HepG2 (cell line): ENCODE results near the gene KIRREL2. TPM values are rescaled to one million over a fixed set of nuclear protein-coding genes. Genes with fewer than 3 reads are reported as not detected.

Experiments
- KDM2A ChIP-seq: sonication (generic); formaldehyde crosslinking; IDR thresholded peaks from 2 replicates; pipeline ENCODE4 v1.4.0; 2020; ENCODE audit warnings: low read depth, missing genetic modification reagents, borderline replicate concordance
- KLF16 ChIP-seq, 2 experiments: sonication (generic) in 1 of 2; formaldehyde crosslinking in 1 of 2; IDR thresholded peaks; 2 replicates each; pipeline versions ENCODE4 v1.6.1 to v1.8.0; 2016 to 2023; ENCODE audit warnings: missing genetic modification reagents in 2 of 2, missing compliant biosample characterization in 1 of 2
- MYPOP ChIP-seq: sonication (generic); formaldehyde crosslinking; IDR thresholded peaks from 2 replicates; pipeline ENCODE4 v1.8.1; 2023; ENCODE audit warnings: mild to moderate bottlenecking, moderate library complexity, missing genetic modification reagents
- TFAP4 ChIP-seq: sonication (generic); IDR thresholded peaks from 2 replicates; pipeline ENCODE4 v1.6.1; 2016; ENCODE audit warnings: low read depth, borderline replicate concordance
- TFDP1 ChIP-seq: IDR thresholded peaks from 2 replicates; pipeline ENCODE4 v1.6.1; 2016; ENCODE audit warnings: missing compliant biosample characterization, missing genetic modification reagents, borderline replicate concordance
- ZFX ChIP-seq: sonication (generic); formaldehyde crosslinking; IDR thresholded peaks from 2 replicates; pipeline ENCODE4 v1.4.0; 2020; ENCODE audit warnings: mild to moderate bottlenecking, low read depth, missing genetic modification reagents, moderate library complexity
- ZNF574 ChIP-seq: sonication (generic); formaldehyde crosslinking; IDR thresholded peaks from 2 replicates; pipeline ENCODE4 v1.4.0; 2020; ENCODE audit warnings: missing genetic modification reagents
- polyA plus RNA-seq, 8 experiments: library from polyadenylated mRNA; depleted of rRNA in 3 of 8; stranded (reverse) in 7 of 8; unstranded in 1 of 8; fragments of >200 nt; fragmentation: Illumina TruSeq in 4 of 8; extraction: Trizol in 4 of 8; gene quantifications; 2 replicates each; pipeline versions ENCODE4 v1.2.1 to v1.2.3, GENCODE V29; 2011 to 2016; ENCODE audit warnings: low read depth in 4 of 8, missing spikeins in 1 of 8, mixed read lengths in 1 of 8; ENCODE audit not compliant: insufficient read depth in 1 of 8
- total RNA-seq, 5 experiments: library from RNA; depleted of rRNA; stranded (reverse); fragments of >200 nt; fragmentation: Illumina TruSeq; extraction: Trizol; gene quantifications; 2 replicates each; pipeline ENCODE4 v1.2.3, GENCODE V29; 2016; ENCODE audit warnings: low read depth in 1 of 5
- TF ChIP-seq, protein P1 (sequence below): sonication (generic); formaldehyde crosslinking; IDR thresholded peaks from 2 replicates; pipeline ENCODE4 v1.8.0; 2022; ENCODE audit warnings: missing genetic modification reagents, mild to moderate bottlenecking, moderate library complexity, borderline replicate concordance
- TF ChIP-seq, protein P2 (sequence below): IDR thresholded peaks from 2 replicates; pipeline ENCODE4 v1.6.1; 2016; ENCODE audit warnings: mild to moderate bottlenecking

The KIRREL2 gene
- total and polyA plus RNA-seq, 2 of the 13 experiments (the other 11 are each of a cell fraction or from before 2014, with no cell fraction given), result 0.18 to 2.4 TPM

DNA sequence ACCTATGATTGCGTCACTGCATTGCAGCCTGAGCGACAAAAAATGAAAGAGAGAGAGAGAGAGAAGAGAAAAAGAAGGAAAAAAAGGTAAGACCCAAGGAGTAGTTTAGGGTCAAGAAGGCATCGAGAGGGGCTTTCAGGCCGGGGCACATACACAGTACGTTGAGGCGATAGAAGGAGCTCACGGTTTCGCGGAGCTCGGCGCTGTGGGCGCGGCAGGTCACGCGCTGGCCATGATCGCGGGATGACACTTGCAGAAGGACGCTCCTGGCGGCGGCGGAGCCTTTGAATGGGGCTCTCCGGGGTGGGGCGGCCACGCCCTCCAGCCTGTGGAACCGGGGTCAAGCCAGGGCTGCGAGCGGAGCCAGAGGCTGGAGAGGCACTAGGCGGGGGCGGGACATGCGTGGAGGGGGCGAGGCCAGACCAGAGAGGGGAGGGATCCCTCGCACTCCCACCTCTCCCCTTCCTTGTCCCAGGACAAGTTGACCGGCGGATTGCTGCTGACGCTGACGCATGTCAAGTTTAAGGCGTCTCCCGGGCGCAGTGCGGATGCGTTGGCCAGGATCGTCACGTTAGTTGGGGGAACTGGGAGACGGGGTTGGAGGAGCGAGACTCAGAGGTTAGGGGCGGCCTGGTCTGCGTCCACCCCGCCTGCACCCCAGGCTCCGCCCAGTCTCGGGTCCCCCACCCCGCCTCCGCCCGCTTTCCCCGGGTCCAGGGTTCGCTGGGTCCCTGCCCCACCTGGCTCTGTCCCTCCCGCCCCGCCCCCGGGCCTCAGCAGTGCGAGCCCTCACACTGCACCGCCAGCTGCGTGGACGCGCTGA is 11.3 kb upstream of the KIRREL2 start (continued):
- TF ChIP-seq, protein P1, sequence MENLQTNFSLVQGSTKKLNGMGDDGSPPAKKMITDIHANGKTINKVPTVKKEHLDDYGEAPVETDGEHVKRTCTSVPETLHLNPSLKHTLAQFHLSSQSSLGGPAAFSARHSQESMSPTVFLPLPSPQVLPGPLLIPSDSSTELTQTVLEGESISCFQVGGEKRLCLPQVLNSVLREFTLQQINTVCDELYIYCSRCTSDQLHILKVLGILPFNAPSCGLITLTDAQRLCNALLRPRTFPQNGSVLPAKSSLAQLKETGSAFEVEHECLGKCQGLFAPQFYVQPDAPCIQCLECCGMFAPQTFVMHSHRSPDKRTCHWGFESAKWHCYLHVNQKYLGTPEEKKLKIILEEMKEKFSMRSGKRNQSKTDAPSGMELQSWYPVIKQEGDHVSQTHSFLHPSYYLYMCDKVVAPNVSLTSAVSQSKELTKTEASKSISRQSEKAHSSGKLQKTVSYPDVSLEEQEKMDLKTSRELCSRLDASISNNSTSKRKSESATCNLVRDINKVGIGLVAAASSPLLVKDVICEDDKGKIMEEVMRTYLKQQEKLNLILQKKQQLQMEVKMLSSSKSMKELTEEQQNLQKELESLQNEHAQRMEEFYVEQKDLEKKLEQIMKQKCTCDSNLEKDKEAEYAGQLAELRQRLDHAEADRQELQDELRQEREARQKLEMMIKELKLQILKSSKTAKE (CRISPR knock-in tag), result 0 out of 2 replicates have a peak, but pooled peaks have one; percentile 91
- TF ChIP-seq KLF16 (CRISPR knock-in tag; IDR thresholded peaks at IDR 0.05), result peak in 1 of 2 experiments; percentile 27; a peak in 1 of 4 replicates
- 0 out of 2 replicates have a peak, but pooled peaks have one; percentile 17 for TF ChIP-seq TFDP1 (CRISPR knock-in tag)
- TF ChIP-seq, protein P2, sequence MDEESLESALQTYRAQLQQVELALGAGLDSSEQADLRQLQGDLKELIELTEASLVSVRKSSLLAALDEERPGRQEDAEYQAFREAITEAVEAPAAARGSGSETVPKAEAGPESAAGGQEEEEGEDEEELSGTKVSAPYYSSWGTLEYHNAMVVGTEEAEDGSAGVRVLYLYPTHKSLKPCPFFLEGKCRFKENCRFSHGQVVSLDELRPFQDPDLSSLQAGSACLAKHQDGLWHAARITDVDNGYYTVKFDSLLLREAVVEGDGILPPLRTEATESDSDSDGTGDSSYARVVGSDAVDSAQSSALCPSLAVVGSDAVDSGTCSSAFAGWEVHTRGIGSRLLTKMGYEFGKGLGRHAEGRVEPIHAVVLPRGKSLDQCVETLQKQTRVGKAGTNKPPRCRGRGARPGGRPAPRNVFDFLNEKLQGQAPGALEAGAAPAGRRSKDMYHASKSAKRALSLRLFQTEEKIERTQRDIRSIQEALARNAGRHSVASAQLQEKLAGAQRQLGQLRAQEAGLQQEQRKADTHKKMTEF, result peak; percentile 25; the same call in 1 of the 2 replicates
- peak; percentile 34; the same call in 1 of the 2 replicates for TF ChIP-seq ZFX (CRISPR knock-in tag)
- peak; percentile 50; the same call in 1 of the 2 replicates for TF ChIP-seq TFAP4
- TF ChIP-seq KDM2A, result peak; percentile 50; the same call in 1 of the 2 replicates
- TF ChIP-seq MYPOP (CRISPR knock-in tag), result 0 out of 2 replicates have a peak, but pooled peaks have one; percentile 3
- TF ChIP-seq ZNF574 (CRISPR knock-in tag), result 0 out of 2 replicates have a peak, but pooled peaks have one; percentile 29
